NK-92 (cell line): ENCODE measurements around the gene MPG.

Experiments
- DNase-seq: peaks from one replicate; lab custom pipeline; 2025; ENCODE audit not compliant: unreplicated experiment; lab: John Stamatoyannopoulos, UW

Gene MPG

GRCh38 chr16:50769-51591 lies 27.0 kb upstream of the MPG start:
- DNase-seq: no peak

DNA sequence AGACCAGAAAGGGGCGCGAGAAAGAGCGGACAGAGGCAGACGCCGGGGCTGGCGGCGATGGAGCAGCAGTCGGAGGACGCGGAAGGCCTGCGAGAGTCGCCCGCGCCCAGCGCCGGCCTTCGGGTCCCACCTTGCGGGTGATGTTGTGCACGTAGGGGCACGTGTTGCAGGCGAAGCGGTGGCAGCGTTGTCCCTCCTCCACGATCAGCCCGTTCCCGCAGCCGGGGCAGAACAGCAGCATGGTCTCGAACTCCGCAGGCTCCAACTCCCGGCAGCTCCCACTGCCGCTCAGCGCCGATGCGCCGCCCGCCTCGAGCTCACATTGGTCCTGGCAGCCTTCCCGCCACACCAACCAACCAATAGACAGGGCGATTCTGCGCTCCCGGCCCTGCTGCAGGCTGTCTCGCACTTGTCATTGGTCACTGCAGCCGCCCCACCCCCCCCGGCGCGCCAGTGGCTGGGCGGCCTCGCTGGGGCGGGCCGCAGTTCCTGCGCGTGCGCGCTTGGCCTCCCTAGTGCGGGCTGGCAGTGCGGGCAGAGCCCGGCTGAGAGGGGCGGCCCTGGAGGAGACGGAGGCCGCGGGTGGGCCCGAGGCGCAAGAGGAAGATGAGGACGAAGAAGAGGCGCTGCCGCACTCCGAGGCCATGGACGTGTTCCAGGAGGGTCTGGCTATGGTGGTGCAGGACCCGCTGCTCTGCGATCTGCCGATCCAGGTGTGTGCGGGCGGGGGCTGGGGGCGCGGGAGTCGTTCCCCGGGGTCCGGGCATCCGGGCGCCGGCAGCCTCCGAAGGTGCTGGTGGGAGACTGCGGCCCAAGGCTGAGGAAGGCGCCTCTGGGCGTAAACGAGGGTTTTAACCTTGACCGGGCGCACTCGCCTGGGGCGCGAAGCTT lies 24.4 kb upstream of the MPG start, which contains the start of the genes POLR3K and SNRNP25:
Gene POLR3K, minus strand, starts transcription at position 263 of the 891 bp plus-strand sequence. Its CDS starts 22 bp downstream, at position 241.
Gene SNRNP25, plus strand, starts transcription at position 483 of the 891 bp plus-strand sequence. Its CDS starts 189 bp downstream, at position 672.
- DNase-seq: peak; percentile 96

DNA sequence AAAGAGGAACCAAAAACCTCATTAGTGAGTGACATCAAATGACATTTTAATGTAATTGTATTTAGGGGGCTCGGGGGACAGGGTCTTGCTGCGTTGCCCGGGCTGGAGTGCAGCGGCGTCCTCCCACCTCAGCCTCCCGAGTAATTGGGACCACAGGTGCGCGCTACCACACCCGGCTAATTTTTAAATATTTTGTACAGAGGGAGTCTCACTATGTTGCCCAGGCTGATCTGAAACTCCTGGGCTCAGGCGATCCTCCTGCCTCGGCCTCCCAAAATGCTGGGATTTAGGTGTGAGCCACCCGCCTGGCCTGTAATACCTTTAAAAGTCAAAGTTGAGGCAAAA lies 23.8 kb upstream of the MPG start:
- DNase-seq: no peak

GRCh38 chr16:55571-56136 lies 22.4 kb upstream of the MPG start:
- DNase-seq: no peak

DNA sequence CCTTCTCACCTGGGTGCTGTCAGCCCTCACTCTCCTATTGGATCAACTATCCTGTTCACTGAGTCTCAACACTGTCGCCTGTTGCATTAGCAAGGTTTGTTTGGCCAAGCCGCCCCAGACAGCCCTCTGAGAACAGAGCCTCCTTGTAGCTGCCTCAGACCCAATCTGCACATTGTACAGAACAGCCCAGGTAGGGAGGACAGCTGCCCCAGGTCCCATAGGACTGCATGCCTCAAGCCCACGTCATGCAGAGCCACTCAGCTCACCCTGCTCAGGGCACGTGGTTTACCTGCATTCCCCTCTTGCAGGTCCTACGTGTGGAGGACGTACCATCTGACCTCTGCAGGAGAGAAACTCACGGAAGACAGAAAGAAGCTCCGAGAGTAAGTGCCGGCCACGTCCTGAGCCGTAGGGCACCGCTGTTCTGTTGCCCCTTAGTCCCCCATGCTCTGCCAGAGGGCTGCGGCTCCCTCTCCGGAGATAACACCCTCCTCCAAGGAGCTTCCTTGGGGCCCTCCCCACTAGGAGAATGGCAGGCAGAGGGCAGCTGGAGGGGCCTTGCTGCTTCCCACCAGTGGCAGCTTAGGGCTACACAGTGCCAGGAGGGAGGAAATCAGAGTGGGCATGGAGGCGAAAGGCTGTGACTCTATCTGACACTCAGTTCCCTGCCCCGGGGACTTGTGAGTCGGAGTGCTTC lies 21.6 kb upstream of the MPG start:
- no peak for DNase-seq

DNA sequence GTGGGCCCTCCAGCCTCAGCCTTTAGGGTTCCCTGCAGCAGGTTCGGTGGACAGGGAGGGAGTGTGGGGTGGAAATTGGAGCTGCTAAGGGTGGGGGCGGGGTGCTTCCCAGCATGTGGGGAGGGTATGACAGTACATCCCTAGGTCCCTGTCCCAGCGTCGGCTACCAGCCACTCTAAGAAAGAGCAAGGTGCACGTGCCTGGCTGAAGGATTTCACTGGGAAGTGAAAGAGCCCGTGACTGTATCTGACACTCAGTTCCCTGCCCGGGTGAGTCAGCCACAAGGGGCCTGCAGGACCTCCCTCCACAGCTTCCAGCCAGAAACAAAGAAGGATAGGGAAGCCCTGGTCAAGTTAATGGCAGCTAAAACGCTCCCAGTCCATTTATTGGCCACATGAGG lies 20.3 kb upstream of the MPG start:
- no peak for DNase-seq

DNA sequence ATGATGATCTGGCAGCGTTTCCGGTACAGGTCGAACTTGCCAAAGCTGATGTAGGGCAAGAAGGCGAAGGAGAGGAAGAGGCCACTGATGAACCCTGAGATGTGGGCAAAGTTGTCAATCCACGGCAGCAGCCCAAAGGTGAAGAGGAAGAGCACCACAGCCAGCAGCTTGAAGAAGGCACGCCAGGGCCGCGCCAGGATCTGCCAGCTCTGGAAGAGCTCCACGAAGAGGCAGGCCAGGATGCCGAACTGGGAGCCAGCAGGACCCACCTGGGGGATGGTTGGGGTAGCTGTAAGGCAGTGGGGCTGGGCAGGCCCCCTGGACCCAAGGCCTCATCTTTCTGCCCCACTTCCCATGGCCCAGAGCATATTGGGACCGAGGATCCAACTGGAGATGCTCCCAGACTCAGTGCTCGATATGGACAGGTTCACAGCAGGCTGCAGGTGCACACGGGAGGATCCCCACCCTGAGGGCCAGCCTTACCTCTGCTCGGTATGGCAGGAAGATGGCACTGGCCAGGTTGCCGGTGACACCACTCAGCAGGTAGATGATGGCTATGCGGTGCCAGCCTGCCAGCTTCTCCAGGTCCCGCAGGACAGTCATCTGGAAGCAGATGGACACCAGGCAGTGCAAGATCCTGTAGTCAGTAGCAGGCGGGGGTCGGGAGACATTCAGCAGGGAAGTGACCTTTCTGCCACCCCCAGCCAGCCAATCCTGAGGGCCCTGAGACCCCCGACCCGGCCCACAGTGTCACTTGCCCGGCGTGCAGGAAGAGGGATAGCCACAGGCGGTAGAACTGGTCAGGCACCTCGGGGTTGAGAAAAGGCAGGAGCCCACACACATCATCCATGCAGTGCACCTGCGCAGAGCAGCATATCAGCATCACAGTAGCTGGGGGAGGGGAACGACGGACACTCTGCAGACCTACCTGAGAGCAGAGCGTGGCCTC lies 19.3 kb upstream of the MPG start:
- no peak for DNase-seq

DNA sequence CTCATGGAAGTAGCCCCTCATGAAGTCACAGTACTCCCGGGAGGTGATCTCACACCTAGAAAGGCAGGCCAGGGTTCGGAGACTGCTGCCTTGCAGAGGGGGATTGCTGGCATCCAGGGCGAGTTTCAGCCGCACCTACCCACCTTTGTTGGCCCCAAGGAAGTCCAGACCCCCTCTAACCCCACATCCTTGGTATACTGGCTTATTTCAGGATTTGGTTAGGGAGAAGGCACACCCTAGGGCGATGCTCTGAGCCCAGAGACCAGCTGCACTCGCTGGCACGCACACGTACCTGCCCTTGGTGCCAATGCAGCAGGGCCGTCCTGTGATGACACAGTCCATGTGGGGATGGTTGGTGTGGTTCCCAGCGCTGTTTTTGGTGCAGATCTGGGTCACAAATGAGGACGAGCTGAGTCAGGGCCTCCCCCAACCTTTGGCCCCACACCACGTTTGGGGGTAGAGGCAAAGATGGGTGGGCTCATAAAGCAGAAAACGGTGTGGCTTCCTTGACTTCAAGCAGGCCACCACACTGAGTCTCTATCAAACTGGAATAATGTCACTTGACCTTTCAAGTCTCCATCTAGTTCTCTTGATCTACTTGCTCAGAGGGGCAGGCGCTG lies 18.5 kb upstream of the MPG start:
- DNase-seq: no peak

GRCh38 chr16:60166-60565 lies 17.9 kb upstream of the MPG start:
- no peak for DNase-seq

DNA sequence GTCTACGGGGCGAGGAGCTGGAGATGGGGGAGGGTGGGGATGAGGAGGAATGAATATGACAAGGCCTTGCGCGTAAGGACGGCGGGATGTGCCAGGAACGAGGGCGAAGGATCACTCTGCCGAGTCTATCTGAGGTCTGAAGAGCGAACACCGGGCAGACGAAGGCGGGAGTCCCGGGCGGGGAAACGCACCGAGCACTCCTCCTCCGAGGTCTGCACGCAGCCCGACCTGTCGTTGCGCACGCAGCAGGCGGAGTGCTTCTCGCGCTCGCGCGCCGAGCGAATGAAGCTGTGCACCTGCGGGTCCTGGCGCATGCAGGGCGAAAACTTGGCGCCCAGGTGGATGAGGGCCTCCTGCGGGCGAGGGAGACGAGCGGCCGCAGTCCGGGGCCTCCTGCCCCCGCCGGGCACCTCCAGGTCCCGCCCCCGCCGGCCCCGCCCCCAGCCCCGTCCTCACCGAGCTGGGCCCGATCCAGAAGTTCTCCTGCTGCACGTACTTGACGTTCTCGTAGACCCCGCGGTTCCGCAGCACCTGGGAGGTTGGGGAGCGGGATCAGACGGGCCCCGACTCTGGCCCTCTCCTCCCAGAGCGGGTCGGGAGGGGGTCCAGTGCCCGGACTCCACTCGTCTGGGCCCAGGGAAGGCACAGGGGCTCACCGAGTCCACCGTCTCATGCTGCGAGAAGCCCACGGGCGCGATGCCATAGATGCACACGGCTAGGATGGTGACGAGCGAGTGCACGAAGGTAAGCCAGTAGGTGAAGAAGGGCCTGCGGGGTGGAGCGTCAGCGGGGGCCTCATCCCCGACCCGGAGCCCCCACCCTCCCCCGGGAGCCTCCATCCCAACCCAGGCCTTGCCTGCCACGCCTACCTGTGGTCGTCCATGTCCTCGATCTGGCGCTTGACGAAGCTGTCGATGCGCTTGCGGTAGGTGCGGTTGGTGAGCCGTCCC lies 16.8 kb upstream of the MPG start:
- no peak for DNase-seq

DNA sequence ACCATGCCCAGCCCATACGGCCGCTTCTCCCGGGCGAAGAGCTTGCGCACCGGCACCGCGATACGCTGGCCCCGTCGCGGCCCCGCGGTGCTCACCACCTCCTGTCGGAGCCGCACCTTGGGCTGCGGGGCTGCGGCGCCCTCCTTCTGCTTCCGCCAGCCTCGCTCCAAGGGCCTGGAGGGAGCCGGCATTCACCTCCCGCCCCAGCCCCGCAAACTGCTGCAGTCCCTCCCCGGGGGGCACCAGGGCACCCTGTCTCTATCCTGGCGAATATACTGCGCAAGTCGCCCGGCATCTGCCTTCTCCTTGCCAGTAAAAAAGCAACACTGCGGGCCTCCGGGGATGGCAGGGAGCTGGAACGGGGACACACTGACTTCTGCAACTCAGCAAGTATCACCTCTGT lies 16.1 kb upstream of the MPG start:
- no peak for DNase-seq

- no peak for DNase-seq
These were observed 15.6 kb upstream of the MPG start for GRCh38 chr16:62283-62967.

GRCh38 chr16:62968-63391 lies 15.0 kb upstream of the MPG start:
- no peak for DNase-seq

DNA sequence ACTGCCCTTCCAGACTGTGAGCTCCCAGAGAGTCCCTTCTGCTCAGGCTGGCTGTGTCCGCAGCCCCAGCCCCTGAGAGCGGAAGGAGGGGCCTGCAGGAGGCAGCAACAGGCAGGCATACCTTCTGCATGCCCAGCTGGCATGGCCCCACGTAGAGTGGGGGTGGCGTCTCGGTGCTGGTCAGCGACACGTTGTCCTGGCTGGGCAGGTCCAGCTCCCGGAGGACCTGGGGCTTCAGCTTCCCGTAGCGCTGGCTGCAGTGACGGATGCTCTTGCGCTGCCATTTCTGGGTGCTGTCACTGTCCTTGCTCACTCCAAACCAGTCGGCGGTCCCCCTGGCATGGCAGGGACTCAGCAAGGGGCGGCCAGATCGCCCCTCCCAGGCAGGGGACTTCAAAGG lies 14.6 kb upstream of the MPG start:
- no peak for DNase-seq

- DNase-seq: no peak
These were observed 13.8 kb upstream of the MPG start for GRCh38 chr16:63998-64913.

DNA sequence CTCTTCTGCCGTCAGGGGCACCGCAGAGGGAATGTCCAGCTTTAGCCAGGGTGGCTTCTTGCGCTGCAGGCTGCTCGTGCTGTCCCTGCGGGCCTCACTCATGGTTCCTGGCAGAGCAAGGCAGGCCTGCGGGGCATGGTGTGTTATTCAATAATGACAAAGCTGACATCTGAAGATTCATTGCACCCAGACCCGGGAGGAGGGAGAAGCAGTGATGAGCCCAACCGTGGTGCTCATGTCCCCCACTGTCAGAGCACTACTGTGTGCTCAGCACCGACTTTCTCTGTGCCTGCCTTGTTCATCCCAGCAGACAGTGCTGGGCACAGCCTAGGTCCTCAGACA lies 13.1 kb upstream of the MPG start:
- no peak for DNase-seq

DNA sequence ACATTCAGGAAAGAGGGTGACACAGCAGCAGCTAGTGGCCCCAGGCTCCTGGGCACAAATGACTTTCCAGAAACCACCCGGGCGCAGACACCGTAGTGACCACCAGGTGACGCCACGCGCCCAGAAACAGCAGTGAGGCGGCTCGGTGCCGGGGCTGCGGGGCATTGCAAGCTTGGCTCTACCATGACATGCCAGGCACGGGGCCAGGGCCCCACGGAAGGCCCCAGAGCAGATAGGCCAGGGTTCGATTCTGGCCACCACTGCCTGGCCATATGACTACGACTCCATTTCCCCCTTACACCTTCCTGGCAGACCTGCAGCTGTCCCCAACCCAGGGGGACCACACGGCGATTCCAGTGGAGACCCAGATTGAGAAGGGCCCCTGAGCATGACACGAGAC lies 12.3 kb upstream of the MPG start:
- peak; percentile 56 for DNase-seq
